Adipose tissue (tissue), 3 donors: ENCODE data around the gene IFNL4. TPM values are rescaled to one million over a fixed set of nuclear protein-coding genes. Genes with fewer than 3 reads are reported as not detected.
"Not testable (repeated sequence)": the region's sequence is repeated elsewhere in the genome, so short reads cannot be mapped to it uniquely, and the experiment has no call there.

Experiments used
- H3K27ac ChIP-seq: one replicate; pipeline ENCODE4 v1.5.1; 2013; ENCODE audit warnings: low read depth, low read length
- WGBS, 3 donors: extraction: QIAGEN DNeasy Blood & Tissue Kit; methylation state at CpG; one replicate each; pipeline ENCODE4 v1.1.7; 2013; 5-methylcytosine and 5-hydroxymethylcytosine counted together
- polyA plus RNA-seq, 3 donors: library from polyadenylated mRNA; stranded (reverse); fragments of 200-250 nt; gene quantifications; one replicate each; pipeline ENCODE4 v1.2.3, GENCODE V29; 2013
- donor health status: healthy with polysubstance abuse.
- donor health status: Bipolar disorder and iron deficiency.
- donor health status: healthy.

IFNL4 gene
- polyA plus RNA-seq, 3 donors, result not detected

GRCh38 chr19:39263912-39264305, 15.3 kb upstream of the IFNL4 start:
- H3K27ac ChIP-seq, result no peak overlapping the region
- WGBS, 3 donors, result 12 to 26% (median 17%) methylated on average over 16 to 17 of the region's 17 CpGs

GRCh38 chr19:39262496-39262895, 13.8 kb upstream of the IFNL4 start:
- WGBS, 3 donors, result 87 to 93% (median 91%) methylated on average over 4 of the region's 4 CpGs
- H3K27ac ChIP-seq, result no peak overlapping the region

DNA sequence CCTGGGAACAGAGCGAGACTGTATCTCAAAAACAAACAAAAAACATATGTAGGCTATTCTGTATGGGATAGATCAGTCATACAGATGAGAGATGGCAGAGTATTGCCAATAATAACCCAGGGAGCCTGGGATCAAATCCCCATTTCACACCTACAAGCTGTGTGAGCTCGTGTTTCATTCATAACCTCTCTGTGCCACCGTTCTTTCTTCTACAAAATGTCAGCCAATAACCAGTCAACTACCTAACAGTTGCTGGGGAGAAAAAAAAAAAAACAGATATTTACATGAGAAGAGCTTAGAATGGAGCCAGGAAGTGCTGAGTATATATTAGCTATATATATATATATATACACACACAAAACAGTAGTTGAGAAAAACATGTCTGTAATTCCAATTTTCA, 13.0 kb upstream of the IFNL4 start:
- no peak overlapping the region for H3K27ac ChIP-seq
- 76 to 91% (median 81%) methylated on average over 3 of the region's 3 CpGs for WGBS, 3 donors

- WGBS, 3 donors, result 94 to 99% (median 95%) methylated on average over 4 of the region's 4 CpGs
- no peak overlapping the region for H3K27ac ChIP-seq
Measured at GRCh38 chr19:39257227-39257626, 8.6 kb upstream of the IFNL4 start.

DNA sequence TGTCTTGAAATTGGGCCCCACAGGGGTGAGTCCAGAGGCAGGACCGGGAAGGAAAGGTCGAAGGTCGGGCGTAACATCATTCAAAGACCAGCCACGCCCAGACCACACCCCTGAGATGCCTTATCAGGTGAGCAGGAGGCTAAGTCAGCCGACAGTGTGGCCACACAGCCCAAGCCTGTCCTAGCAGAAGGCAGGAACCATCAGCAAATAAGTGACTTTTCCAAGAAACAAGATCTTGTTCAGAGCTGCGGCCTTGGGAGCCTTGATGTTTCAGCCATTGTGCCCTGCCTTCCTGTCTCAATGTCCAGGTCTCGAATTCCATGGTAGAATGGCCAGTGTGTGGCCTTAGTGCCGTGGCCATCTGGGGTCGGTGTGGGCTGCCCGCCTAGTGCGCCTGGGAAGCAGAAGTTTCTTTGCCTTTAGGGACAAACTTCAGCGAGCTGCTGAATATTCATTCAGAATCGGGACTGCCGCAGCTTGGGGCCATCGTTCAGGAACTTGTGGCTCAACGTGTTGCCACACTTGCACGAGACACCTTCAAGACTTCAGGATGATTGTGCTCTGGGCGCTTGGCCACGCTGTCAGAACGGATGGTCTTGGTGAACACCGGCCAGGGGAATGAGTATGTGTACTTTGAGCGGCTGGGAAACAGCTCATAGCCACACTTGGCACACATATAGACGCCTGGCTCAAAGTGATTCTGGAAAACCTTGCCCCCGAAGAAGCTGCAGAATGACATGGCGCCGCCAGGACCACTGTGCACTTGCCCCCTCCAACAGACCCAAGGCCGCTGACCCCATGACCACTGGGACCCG, 6.1 kb upstream of the IFNL4 start:
- 86 to 89% (median 86%) methylated on average over 29 of the region's 29 CpGs for WGBS, 3 donors
- H3K27ac ChIP-seq, result no peak overlapping the region

DNA sequence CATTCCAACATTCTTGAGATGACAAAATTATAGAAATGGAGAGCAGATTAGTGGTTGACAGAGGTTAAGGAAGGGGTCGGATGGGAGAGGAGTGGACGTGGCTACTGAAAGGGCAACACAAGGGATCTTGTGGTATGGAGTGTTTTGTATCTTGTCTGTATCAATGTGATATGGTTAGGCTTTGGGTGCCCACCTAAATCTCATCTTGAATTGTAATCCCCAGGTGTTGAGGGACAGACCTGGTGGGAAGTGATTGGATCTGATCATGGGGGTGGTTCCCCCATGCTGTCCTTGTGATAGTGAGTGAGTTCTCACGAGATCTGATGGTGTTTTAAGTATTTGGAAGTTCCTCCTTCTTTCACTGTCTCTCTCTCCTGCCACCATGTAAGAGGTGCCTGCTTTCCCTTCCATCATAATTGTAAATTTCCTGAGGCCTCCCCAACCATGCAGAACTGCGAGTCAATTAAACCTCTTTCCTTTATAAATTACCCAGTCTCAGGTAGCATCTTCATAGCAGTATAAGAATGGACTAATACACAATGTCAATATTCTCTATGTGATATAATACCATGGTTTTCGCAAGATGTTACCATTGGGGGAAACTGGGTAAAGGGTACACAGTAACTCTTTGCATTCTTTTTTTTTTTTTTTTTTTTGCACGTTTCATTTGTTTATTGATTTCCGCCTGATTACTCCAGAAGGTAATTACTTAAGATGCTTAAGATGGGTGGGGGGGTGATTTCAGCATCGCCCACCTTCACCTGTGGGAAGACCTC, 4.9 kb upstream of the IFNL4 start:
- H3K27ac ChIP-seq, result no peak overlapping the region
- WGBS, 3 donors, result 76 to 87% (median 85%) methylated on average over 8 of the region's 8 CpGs

GRCh38 chr19:39252458-39252857, 3.8 kb upstream of the IFNL4 start:
- 30 to 80% (median 38%) methylated on average over 3 of the region's 3 CpGs for WGBS, 3 donors
- no peak overlapping the region for H3K27ac ChIP-seq

- WGBS, 3 donors, result 33 to 76% (median 39%) methylated on average over 3 of the region's 3 CpGs
- no peak overlapping the region for H3K27ac ChIP-seq
Measured at GRCh38 chr19:39251846-39252245, 3.2 kb upstream of the IFNL4 start.

- 78 to 88% (median 81%) methylated on average over 5 of the region's 5 CpGs for WGBS, 3 donors
- no peak overlapping the region for H3K27ac ChIP-seq
Measured at GRCh38 chr19:39251081-39251480, 2.4 kb upstream of the IFNL4 start.

- no peak overlapping the region for H3K27ac ChIP-seq
- 20 to 26% (median 21%) methylated on average over 80 to 92 of the region's 92 CpGs for WGBS, 3 donors
Measured at GRCh38 chr19:39247701-39248664, 673 bp downstream of the IFNL4 start.

DNA sequence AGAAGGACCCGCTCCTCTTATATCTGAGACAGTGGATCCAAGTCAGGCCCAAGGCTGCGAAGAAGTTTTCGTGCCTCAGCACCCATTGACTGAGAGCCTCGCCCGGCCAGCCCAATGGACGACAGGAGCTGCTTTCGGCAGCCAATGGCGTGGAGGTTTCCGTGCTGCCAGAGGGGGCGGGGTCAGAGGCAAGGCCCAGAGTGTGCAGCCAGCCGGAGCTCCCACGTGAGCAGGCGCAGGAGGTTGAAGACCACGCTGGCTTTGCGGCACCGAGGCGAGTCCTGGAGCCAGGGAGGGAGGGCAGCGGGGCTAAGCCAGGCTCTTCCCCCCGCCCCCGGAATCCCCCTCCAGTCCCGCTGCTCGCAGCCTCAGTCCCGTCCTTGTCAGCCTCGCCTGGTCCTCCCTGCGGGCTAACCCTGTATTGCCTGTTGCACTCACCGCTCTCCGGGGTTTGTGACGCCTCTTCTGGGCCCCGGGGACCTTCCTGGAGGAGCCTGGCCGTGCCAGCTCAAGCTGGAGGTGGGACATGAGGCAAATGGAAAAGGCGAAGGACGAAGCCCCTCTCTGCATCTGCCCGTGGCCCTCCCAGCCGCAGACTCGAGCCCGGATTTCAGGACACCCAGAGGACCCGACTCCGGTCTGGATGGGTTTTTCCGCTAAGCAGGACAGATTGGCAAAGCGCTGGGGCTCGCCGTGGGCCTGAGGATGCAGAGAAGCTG, 1.5 kb downstream of the IFNL4 start:
- WGBS, 3 donors, result 26 to 37% (median 31%) methylated on average over 34 to 42 of the region's 42 CpGs
- H3K27ac ChIP-seq, result no peak overlapping the region

- WGBS, 3 donors, result no CpG with 5 or more reads among the region's 1 CpG
- H3K27ac ChIP-seq, result not testable (repeated sequence)
Measured at GRCh38 chr19:39245166-39245565, 3.5 kb downstream of the IFNL4 start.

DNA sequence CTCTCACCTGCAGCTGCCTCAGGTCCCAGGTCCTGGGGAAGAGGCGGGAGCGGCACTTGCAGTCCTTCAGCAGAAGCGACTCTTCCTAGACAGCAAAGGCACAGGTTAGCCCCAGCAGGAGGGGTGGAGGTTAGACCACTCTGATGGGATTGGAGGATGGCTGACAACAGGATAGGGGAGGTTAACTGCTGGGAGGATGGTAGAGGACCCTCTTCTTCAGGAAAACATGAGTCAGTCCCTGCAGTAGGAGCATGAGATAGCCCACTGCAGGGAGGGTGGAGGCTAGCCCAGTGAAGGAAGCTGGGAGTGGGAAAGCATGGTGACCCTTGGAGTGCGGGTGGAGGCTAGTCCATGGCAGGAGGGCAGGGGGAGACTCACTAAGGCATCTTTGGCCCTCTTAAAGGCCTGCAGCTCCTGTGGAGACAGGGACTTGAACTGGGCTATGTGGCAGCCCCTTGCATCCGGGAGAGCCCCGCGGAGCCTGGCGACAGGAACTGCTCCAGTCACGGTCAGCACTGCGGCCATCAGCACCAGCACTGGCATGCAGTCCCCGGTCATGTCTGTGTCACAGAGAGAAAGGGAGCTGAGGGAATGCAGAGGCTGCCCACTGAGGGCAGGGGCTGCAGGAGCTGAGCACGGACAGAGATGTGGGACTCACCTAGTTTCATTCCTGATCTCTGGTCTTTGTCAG, 4.1 kb downstream of the IFNL4 start, which contains the start of gene IFNL3:
Gene IFNL3, minus strand, starts transcription at position 597 of the 691 bp plus-strand sequence. Its CDS starts 39 bp downstream, at position 558.
- H3K27ac ChIP-seq, result not testable (repeated sequence)
- 79 to 87% (median 79%) methylated on average over 6 to 12 of the region's 12 CpGs for WGBS, 3 donors

DNA sequence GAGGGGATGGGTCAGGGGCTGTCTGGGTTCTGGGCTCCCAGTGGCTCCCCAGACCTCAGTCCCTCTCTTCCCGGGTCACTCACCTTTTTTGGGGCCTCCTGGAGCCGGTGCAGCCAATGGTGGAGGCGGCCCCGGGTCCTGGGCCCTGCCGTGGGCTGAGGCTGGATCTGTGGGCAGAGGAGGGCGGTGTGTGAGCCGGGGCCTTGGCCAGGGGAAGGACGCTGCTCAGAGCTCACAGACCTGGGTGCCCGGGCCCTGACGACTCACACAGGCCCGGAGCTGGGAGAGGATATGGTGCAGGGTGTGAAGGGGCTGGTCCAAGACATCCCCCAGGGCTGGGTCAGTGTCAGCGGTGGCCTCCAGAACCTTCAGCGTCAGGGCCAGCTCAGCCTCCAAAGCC, 4.9 kb downstream of the IFNL4 start:
- 76 to 85% (median 81%) methylated on average over 8 to 12 of the region's 13 CpGs for WGBS, 3 donors
- not testable (repeated sequence) for H3K27ac ChIP-seq

DNA sequence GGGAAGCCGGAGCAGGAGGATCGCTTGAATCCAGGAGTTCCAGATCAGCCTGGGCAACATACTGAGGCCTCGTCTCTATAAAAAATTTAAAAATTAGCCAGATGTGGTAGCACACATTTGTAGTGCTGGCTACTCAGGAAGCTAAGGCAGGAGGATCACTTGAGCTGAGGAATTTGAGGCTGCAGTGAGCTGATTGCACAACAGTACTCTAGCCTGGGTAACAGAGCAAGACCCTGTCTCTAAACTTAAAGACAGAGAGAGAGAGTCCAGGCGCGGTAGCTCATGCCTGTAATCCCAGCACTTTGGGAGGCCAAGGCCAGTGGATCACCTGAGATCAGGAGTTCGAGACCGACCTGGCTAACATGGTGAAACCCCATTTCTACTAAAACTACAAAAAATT, 8.2 kb downstream of the IFNL4 start:
- H3K27ac ChIP-seq, result no peak overlapping the region
- 84 to 94% (median 92%) methylated on average over 7 of the region's 7 CpGs for WGBS, 3 donors

DNA sequence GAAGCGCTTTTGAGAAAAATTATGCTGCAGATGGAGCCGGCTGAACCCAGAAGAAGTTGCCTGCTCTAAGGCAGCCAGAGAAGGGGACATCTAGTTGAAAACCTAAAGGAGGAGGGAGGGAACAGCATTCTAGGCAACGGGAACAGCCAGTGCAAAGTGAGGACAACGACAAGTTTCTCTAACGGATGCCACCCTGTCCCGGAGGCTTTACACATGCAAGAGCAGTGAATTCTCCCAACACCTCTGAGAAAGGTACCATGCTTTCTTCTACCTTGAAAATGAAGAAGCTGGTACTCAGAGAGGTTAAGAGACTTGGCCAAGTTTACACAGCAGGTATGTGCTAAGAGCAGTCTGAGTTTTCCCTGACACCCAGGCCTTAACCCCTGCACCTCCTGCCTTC, 9.7 kb downstream of the IFNL4 start:
- 80 to 89% (median 89%) methylated on average over 6 of the region's 6 CpGs for WGBS, 3 donors
- H3K27ac ChIP-seq, result no peak overlapping the region

- H3K27ac ChIP-seq, result no peak overlapping the region
- WGBS, 3 donors, result 78 to 89% (median 79%) methylated on average over 6 of the region's 6 CpGs
Measured at GRCh38 chr19:39238209-39238608, 10.4 kb downstream of the IFNL4 start.
